Fibroblast of mammary gland (primary cell): ENCODE data around the gene DESI1.

Experiments used
- DNase-seq: peaks from one replicate; pipeline ENCODE4 v3.0.0-alpha.2; 2010; ENCODE audit warnings: low read depth
- H3K4me3 ChIP-seq: 2 replicates; pipeline ENCODE4 v1.5.1; 2011; ENCODE audit warnings: low read depth, mild to moderate bottlenecking, low read length, moderate library complexity; ENCODE audit not compliant: control insufficient read depth
- CTCF ChIP-seq: conservative IDR thresholded peaks from 2 replicates; pipeline ENCODE4 v1.5.1; 2011; ENCODE audit warnings: low read depth, low read length, inconsistent platforms; ENCODE audit not compliant: control insufficient read depth, insufficient read depth

The DESI1 gene

GRCh38 chr22:41650229-41650628 is 29.4 kb upstream of the DESI1 start:
- no peak overlapping the region for H3K4me3 ChIP-seq
- TF ChIP-seq CTCF: no peak
- no peak for DNase-seq

GRCh38 chr22:41648432-41648831 is 27.6 kb upstream of the DESI1 start:
- no peak for TF ChIP-seq CTCF
- DNase-seq: no peak
- H3K4me3 ChIP-seq: no peak overlapping the region

GRCh38 chr22:41647771-41648170 is 26.9 kb upstream of the DESI1 start:
- DNase-seq: no peak
- no peak for TF ChIP-seq CTCF
- H3K4me3 ChIP-seq: no peak overlapping the region

- DNase-seq: peak; percentile 31
- no peak overlapping the region for H3K4me3 ChIP-seq
- TF ChIP-seq CTCF: no peak
Measured at GRCh38 chr22:41642331-41643110, 21.7 kb upstream of the DESI1 start.

GRCh38 chr22:41641854-41642253 is 21.0 kb upstream of the DESI1 start:
- DNase-seq: no peak
- no peak for TF ChIP-seq CTCF

GRCh38 chr22:41638748-41639147 is 17.9 kb upstream of the DESI1 start:
- DNase-seq: no peak
- TF ChIP-seq CTCF: no peak
- H3K4me3 ChIP-seq: no peak overlapping the region

More at GRCh38 chr22:41641854-41642253, 21.0 kb upstream of the DESI1 start:
- H3K4me3 ChIP-seq: no peak overlapping the region
